NCI-H2029 (cell line): ENCODE measurements around the gene KRT74.

Experiments used
- DNase-seq: peaks from one replicate; lab custom pipeline; 2025; lab: John Stamatoyannopoulos, UW

KRT74 gene

DNA sequence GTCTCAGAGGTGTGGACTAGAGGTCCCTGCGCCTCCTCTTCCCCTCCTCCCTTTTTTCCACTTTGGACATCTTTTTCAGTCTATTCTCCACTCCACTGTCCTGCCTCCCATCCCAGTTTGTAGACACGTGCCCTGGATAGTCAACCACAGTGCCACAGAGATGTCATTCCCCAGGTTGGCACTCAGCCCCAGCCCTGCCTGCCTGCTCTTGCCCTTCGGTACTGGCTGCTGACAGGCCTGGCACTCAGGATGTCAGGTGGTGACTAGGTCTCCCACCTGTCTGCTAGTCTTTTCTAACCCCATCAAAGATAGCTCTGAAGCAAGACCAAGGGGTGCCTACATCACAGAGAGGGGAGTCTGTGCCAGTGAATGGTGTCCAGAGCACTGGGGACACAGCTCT is 36.5 kb downstream of the KRT74 start:
- no peak for DNase-seq

DNA sequence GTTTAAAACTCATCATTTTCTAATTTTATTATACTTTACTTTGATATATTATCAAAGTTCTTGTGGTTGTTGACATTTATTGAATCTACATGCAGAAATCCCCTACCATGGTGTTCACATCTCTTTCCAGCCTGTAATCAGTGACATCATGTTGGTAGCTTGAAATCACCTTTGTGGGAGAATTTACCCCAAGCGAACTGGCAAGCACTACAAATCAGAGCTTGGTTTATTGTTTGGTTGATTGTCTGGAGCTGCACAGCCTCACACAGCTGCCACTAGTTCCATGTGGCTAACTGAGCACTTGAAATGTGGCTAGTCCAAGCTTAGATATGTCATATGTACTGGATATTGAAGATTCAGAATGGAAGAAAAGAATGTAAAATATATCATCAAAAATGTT is 38.1 kb downstream of the KRT74 start:
- DNase-seq: no peak

DNA sequence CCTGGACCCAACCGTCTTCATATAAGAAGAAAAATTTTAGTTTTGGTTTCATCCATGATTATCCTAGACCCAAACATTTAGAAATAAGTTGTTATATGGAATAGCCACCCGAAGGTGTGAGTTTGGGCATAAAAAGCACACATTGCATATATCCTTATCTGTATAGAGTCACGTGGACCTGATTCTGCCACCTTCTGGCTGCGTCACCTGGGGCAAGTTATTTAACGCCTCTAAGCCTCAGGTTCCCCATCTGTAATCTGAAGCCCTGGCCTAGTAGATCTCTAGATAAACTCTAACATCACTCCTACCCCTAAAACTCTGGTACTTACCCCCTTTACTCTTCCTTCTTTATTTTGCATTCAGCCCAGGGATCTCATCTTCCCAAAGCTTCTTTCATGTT is 39.2 kb downstream of the KRT74 start:
- DNase-seq: no peak

DNA sequence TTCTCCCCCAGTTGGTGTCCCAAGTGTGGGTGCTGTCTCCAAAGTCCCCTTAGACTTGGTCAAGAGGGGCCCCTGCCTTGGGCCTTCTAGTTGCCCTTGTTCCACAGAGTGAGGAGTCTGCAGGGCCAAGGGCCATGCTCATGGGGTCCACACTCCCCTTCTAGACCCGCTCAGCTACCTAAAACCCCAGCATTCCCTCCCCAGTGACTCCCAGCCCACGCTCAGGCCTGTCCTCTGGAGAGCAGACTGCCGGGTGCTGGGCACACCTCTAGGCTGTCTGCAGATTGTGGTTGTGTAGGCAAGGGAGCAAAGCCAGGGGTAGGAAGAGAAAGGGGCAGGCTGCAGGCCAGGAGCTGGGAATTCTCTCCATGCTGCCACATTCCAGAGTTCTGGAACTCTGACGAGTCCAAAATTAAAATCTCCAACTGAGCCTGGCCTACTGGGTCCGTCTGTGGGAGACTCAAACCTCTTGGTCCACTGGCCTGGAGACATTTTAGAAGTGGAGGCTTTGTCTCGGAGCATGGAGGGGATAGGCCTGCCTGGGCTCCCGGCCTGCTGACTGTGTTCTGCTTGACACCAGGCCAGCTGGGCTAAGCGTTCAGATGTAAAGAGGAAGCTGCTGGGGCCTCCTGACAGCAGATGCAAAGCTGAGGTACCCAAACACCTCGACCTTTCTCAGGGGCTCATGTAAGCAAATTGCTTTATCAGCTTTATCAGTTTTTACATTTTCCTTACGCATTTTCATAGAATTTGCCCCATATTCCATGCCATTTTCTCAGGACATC is 39.8 kb downstream of the KRT74 start:
- DNase-seq: no peak

DNA sequence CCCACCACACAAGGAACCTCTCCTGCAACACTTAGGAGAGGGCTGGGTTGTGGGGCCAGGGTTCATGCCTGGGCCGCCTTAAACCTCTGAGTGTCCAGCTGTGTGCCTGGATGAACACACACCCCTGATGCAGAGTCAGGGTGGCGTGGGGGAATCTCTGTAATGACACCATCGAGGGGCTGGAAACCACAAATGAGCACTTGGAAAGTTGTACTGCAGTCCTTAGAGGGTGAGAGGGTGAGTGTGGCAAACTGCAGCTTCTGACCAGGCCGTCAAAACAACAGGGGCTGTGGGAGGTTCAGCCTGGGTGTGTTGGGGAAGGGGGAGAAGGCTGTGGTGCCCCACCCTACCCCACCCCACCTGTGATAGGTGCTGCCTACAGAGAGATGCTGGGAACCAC is 41.0 kb downstream of the KRT74 start:
- no peak for DNase-seq

DNA sequence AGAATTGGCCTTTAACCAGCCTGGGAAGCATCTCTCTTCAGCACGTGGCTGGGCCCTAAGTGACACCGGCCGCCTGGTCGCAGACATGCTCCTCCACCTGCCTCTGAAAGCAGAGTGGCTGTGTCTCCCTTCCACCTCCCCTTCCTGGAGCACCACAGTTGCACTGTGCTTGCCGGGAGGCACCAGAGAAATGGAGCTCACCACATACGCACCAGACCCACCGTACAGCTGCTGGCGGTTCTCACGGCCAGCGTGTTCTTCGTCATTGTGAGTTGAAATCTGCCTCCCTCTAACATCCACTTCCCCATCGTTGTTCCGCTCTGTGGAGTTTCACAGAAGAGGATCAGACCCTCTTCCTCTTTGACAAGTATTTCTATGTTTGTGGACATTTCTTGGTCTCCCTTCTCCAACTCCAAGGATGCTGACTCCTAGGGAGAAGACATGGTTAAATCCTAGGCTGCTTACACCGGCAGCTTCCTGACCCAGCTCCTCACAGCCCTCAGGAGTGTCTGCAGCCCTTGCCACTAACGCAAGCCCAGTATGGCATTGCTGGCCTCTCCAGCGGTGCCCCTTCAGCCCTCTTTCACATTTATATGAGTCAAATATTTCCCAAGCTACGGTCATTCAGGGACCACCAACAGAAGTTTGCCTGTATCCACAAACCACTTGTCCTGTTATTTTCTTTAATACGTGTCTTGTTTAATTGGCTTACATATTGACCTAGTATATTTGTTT is 41.9 kb downstream of the KRT74 start:
- DNase-seq: no peak

DNA sequence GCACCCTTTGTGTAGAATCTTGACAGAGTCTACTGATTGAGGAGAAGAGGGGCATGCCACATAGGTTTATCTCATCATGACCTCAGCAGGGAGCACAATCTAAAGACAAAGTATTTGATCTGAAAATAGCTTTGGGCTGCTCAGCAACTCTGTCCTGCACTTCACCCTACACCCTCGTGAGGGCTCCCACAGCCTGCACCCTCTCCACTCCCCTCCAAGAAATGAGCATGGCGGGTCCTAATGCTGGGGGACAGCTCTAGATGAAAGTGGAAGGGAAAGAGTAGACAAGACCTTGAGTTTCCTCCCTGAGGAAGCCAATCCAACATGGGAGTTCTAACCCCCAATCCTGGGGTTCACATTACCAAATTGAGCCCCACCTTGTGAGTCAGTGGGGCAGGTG is 42.7 kb downstream of the KRT74 start:
- DNase-seq: no peak

DNA sequence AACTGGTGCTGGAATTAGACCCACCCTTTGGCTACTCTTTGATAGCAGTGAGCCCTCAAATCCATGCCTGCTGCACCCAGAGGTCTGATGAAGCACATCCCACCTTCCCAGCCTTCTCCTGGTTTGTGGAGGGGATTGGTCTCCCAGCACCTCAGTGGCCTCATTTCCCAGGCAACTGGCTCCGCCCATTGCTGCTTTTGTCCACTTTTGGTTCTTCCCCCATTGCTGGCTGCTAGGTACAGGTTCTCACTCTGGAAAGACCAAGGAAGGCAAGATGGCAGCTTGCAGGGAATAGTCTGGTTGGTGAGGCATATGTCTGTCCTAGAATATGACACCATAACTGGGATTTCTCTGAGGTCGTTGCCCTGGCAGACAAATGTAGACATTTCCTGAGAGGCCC is 43.3 kb downstream of the KRT74 start:
- no peak for DNase-seq

DNA sequence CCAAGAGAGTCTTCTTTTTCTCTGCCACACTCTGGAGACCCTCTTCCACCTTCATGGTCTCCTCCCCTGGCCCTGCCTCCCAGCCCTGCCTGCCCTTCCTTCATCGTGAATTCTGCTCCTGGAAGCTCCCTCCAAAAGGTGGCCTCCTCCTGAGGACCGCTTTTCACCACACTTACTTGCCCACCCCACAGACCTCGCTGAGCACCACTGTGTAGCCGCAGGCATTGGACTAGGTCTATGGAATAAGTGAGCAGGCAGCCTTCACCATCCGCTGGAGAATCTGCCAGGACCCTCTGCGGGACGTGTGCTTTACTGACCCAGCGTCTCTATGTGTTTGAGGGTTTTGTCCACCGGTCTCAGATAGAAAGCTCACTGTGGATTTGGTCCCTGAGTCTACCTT is 43.8 kb downstream of the KRT74 start:
- DNase-seq: no peak

DNA sequence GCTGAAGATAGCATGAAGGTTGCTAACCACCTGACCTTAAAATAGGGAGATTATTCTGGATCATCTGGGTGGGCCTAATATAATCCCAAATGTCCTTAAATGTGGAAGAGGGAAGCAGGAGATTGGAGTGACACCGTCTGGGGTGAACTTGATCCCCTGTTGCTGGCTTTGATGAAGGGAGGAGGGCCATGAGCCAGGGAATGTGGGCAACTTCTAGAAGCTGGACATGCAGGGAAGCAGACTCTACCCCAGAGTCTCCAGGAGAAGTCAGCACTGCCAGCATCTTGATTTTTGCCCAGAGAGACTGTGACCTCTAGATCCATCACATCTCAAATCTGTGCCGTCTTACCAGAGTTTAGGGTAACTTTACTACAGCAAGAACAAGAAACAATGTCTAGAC is 44.2 kb downstream of the KRT74 start:
- no peak for DNase-seq

DNA sequence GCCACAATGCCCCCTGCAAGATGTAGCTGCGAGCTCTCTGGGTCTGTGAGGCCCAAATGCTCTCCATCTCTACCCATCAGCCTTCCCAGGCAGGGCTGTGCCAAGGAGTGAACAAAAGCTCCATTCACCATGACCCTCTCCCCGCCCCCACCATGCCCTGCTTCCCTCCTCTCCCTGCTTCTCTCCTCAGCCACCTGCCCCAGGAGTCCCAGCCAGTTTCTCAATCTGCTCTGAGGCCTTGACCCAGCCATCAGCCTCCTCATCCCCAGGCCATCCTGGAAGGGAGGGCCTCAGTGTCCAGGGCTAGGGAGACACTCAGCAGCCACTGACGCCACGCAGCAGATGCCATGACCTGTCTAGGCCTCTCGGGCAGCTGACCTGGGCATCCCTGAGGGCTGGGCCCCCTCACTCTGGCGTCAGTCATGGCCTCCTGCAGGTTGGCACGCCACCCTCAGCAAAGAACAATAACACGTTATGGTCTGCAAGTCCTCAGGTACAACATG is 45.0 kb downstream of the KRT74 start:
- no peak for DNase-seq

DNA sequence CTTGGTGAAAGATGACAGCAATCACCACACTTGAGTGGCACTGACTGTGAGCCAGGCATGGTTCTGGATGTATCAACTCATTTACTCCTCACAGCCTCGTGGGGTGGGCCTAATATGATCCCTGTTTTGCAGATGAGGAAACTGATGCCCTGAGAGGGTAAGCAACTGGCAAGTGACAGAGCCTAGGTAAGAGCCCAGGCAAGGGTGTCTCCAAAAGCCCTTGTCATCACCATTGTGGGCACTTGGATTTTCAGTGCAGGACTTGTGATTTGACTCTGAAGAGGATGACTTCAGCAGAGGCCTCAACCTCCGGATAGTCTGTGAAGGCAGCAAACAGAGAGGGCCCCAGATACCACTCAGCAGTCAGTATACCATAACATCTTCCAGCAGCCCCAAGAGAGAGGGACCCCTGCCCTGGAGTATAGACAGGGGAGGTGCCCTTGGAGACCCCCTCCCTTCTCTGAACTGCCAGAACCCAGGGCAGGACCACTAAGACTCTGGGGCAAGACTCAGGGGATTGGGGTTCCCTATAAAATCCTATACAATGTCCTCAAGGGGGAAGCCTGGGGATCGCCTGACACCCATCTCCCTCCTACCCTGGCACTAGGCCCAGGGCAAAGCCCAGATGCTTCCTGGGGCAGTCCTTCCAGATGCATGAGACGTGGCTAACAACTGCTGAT is 46.4 kb downstream of the KRT74 start:
- no peak for DNase-seq

DNA sequence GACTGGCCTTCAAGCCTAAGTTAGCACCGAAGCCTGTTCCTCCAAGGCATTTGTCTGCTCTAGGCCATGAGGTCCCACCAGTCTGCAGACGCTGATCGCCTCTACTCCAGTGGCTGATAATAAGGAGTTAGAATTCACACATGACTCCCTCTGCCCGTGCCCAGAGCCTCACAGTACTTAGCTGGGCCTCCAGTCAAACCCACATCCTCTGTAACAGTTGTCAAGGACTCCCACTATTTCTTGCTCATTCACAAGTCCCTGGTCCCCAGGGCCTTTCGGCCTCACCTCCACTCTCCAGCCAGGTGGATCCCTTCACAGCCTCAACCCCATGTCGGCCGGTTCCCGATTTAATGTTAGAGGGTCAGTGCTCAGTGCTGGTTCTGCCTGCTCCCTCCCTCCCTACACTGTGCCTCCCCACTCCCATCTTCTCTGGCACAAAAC is 47.1 kb downstream of the KRT74 start:
- no peak for DNase-seq

DNA sequence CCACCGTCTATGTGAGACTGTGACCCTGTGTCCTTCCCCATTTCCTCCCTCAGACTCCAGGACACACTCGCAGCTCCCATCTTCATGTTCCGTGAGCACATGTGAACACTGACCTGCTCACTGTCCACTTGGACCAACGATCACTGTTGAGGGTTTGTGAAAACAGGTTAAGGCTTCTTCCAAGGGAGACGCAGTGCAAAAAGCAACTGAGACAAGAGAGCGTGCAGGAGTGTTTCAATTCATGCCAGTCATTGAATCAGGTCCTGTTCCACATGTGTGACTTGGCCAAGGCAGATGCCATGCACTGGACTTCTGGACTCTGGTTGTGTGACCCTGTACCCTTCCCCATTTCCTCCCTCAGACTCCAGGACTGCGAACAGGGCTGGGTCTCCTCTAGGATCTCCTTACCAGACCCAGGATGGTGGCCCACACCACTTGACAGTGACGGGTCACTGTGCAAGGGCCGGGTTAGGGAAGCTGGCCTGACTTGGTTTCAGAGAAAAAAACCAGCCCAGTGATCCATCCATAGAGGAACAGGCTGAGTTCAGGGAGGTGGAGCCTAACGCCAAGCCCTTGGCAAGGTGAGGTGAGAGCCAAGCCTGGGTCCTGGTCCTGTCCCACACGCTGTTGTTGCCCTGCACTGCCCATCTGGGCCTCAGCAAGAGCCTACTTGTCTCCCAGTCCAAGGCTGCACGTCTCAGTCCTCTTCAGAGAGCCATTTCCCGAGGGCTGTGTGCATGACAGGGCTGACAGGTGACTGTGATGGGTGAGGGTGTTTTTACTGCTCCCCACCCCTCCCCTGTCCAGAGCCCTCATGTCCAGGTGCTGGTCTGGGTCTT is 47.8 kb downstream of the KRT74 start:
- no peak for DNase-seq

DNA sequence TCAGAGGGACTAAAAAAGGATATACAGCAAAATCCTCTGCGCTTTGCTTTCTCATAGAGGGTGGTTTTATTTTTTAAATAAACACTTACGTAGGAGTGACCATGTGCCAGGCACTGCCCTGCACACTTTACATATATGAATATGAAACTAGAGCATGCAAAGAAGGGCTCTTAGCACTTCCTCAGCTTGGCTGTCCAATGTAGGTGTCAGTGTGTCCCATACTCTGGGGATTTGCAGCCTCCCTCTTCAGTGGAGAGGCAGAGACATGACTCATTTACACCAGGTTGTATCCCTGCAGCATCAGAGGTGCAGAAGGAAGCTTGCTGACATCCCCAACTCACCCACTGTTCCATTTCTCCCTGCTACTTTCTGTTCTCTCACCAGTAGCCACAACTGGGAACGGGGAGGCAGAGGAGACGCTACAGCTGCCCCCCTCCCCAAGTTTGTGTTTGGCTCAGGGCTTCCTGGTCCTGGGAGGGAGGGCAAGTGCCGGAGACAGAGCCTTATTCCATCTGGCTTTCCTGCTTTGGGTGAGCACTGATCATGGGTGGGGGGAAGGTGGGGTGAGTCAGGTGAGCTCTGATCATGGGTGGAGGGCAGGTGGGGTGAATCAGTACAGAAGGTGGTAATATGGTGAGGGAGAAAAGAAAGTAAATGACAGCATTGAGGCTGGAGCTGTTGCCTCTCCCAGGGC is 48.6 kb downstream of the KRT74 start:
- no peak for DNase-seq

DNA sequence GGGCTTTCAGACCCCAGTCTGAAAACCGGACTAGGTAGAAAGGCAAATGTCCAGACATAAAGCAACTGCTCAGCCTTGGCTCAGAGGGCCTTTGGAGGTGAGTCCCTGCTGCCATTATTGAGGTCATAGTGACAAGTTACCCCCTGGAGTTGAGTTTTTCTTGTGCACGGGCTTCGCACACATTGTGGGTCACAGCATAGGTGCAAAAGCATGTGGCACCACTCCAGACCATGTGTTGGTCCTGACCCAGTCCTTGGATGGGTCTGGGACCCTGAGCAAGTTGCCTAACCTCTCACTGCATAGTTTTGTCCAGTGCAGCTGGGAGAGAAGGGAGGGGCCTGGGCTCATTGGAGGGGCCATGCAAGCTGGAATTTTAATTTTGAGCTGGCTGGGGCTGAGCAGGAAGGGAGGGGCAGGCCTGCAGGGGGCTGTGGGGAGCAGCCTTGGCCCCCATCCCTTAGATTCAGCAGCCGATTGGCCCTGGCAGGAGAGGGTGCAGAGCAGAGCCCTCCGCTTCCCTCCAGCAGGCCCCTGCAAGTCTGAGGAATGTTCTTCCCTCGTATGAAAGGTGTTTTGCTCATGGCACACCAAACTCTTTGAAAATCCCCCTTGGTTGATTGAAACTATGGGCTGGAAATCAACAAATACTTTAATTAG is 49.3 kb downstream of the KRT74 start:
- DNase-seq: no peak

DNA sequence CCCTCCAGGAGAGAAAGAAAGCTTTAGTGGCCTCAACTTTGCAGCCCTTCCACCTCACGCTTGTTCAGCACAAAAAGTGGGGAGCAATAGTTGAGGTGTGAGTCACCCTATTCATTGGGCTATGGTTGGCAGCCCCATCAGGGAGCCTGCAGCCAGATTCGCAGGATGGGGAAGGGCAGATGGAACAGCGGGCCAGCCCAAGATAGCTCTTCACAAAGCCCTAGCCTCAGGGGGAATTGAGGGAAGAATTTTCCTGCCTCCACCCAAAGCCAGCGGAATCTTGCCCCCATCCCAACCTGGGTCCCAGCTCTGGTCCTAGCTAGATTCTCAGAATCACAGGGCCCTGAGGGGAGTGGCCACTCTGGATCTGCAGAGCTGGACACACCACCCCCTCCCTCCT is 49.8 kb downstream of the KRT74 start:
- DNase-seq: no peak

DNA sequence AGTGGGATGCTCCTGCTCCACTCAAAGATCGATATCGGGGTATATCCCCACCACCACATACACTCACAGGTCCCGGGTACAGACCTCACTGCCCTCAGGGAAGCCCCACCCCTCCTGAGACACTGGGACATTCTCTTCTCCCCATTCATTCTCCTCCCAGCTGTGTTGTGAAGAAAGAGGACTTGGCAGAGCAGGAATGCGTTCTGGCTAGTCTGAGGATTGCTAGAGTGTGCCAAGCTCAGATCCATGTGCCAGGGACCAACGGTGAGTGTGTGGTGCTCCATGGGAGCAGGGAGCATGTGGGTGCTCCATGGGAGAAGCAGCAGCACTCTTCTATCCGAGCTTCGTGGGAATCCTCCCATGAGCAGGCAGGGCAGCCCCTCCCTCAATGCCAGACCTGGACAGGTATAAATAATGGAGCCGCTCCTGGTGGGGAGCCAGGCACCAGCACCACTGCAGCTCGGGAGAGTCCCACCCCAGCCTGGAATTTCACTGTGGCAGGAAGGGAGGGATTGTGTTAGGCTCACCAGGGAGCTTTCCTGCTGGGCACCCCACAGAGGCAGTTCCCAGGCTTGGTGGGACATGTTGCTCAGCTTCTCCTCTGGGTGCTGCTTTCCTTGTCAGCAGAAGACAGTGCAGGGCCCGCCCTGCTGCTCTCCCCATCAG is 51.2 kb downstream of the KRT74 start:
- no peak for DNase-seq

DNA sequence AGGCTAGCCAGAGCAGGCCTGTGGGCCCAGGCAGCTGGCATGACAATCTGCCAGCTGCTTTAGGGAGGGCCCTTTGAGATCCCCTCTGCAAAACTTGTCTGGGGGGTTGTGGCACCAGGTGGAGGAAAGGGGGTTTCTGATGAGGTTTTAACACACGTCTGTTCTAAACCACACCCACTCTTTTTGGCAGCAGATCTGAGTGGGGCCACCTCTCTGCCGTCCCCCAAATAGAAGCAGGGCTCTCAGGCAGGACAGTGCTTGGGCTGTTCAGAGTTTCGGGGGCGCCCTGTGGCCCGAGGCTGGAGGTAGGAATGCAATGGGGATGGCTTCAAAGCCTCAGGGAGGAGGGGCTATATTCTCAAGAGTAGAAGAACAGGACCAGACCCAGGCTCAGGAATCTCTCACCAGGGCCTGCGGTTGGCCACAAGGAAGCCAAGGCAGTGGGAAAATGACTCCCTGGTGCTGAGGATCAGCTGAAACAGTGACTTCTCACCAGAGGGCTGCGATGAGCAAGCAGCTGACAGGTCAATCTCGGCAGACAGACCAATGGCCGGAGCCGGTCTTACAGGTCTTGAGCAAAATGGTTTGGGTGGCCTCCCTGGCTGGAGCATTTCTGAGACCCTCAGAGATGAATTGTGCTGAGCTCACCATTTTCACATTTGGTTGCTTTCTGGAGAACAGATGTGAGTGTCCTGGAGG is 51.9 kb downstream of the KRT74 start:
- DNase-seq: no peak

DNA sequence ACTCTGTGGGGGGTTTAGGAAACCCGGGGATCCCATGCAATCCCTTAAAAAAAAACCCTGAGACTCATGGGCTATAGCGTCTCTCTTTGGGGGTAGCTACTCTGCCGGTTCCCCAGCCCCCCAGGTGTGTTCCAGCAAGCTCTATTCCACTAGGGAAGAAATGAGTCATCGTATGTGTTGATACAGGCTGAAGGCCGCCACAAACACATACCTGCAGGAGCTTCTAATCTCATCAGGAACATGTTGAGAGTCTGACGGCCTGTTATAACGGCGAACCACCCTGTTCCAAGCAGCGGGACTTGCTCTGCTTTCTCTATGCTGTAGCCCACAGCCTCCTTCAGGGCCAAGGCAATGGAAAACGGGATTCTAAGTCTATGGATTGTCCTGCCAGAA is 52.5 kb downstream of the KRT74 start:
- DNase-seq: no peak
